Lower leg skin (tissue), 3 donors: ENCODE results near the gene CDH15.
"Not testable (repeated sequence)": the region's sequence is repeated elsewhere in the genome, so short reads cannot be mapped to it uniquely, and the experiment has no call there.

Experiments
- POLR2A ChIP-seq, 2 donors: fragments of 450-650 bp; IDR thresholded peaks; one replicate each; pipeline ENCODE4 v1.6.1; 2016 to 2017; ENCODE audit warnings: antibody characterized with exemption in 2 of 2, mild to moderate bottlenecking in 1 of 2, moderate library complexity in 1 of 2
- TF ChIP-seq, protein P1 (sequence below), 3 donors: fragments of 450-650 bp; IDR thresholded peaks; one replicate each; pipeline ENCODE4 v1.5.1; 2016; ENCODE audit warnings: antibody characterized with exemption in 3 of 3, mild to moderate bottlenecking in 3 of 3, moderate library complexity in 2 of 3

DNA sequence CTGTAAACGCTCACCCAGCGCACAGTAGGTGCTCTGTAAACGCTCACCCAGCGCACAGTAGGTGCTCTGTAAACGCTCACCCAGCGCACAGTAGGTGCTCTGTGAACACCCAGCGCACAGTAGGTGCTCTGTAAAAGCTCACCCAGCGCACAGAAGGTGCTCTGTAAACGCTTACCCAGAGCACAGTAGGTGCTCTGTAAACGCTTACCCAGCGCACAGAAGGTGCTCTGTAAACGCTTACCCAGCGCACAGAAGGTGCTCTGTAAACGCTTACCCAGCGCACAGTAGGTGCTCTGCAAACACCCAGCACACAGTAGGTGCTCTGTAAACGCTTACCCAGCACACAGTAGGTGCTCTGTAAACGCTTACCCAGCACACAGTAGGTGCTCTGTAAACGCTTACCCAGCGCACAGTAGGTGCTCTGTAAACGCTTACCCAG lies 15.1 kb downstream of the CDH15 start:
- TF ChIP-seq, protein P1, sequence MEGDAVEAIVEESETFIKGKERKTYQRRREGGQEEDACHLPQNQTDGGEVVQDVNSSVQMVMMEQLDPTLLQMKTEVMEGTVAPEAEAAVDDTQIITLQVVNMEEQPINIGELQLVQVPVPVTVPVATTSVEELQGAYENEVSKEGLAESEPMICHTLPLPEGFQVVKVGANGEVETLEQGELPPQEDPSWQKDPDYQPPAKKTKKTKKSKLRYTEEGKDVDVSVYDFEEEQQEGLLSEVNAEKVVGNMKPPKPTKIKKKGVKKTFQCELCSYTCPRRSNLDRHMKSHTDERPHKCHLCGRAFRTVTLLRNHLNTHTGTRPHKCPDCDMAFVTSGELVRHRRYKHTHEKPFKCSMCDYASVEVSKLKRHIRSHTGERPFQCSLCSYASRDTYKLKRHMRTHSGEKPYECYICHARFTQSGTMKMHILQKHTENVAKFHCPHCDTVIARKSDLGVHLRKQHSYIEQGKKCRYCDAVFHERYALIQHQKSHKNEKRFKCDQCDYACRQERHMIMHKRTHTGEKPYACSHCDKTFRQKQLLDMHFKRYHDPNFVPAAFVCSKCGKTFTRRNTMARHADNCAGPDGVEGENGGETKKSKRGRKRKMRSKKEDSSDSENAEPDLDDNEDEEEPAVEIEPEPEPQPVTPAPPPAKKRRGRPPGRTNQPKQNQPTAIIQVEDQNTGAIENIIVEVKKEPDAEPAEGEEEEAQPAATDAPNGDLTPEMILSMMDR (IDR thresholded peaks at IDR 0.05), result not testable (repeated sequence)
- TF ChIP-seq POLR2A (IDR thresholded peaks at IDR 0.05), result not testable (repeated sequence)
